22Rv1 (cell line): ENCODE measurements around the gene CCDC106.

ENCODE experiments used
- CTCF ChIP-seq: fragments of 450-650 bp; IDR thresholded peaks from 2 replicates; pipeline ENCODE4 v1.5.1; 2017; ENCODE audit warnings: mild to moderate bottlenecking
- ZFX ChIP-seq: fragments of 450-650 bp; IDR thresholded peaks from 2 replicates; pipeline ENCODE4 v1.6.1; 2017; ENCODE audit warnings: antibody characterized with exemption, borderline replicate concordance

DNA sequence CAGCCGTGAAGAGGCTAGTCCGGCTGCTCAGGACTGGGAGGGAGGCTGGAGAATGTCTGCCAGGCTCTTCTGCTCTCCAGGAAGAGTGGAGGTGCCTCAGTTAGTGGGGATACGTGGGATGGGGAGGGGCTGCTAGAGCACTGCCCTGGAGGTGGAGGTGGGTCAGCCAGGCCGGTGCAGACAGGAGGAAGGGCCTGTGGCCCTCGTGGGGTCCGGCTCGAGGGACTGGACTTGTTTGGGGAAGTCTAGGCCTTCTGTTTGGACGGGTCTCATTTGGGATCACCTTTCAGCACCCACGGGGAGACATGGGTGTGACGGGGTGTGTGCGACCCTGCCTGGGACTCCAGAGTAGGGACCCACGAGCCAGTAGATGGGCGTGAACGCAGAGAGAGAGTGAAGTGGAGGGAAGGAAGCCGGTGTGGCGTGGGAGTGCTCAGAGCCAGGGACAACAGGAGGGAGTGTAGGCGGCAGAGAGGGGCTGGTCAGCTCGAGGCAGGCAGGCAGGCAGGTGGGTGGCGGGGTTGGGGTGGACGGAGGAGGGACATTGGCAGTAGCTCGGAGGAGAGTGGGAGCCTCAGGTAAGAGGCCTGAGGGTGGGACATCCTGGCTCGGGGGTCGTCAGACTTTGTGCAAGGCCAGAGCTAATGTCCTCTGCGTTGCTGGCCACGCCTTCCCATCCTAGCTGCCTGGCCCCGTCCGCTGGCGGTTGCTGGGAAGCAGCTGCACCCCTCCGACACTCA lies 38.5 kb downstream of the CCDC106 start:
- no peak for TF ChIP-seq CTCF
- no peak for TF ChIP-seq ZFX
